GM18502 (cell line): ENCODE data around the gene CTF1.
"Not testable (repeated sequence)": the region's sequence is repeated elsewhere in the genome, so short reads cannot be mapped to it uniquely, and the experiment has no call there.

Experiments
- ATAC-seq: cut with Tn5 transposase; IDR thresholded peaks from one replicate; pipeline ENCODE4 v1.9.1; 2021; ENCODE audit warnings: mild to moderate bottlenecking; ENCODE audit not compliant: unreplicated experiment, poor library complexity

The CTF1 gene

DNA sequence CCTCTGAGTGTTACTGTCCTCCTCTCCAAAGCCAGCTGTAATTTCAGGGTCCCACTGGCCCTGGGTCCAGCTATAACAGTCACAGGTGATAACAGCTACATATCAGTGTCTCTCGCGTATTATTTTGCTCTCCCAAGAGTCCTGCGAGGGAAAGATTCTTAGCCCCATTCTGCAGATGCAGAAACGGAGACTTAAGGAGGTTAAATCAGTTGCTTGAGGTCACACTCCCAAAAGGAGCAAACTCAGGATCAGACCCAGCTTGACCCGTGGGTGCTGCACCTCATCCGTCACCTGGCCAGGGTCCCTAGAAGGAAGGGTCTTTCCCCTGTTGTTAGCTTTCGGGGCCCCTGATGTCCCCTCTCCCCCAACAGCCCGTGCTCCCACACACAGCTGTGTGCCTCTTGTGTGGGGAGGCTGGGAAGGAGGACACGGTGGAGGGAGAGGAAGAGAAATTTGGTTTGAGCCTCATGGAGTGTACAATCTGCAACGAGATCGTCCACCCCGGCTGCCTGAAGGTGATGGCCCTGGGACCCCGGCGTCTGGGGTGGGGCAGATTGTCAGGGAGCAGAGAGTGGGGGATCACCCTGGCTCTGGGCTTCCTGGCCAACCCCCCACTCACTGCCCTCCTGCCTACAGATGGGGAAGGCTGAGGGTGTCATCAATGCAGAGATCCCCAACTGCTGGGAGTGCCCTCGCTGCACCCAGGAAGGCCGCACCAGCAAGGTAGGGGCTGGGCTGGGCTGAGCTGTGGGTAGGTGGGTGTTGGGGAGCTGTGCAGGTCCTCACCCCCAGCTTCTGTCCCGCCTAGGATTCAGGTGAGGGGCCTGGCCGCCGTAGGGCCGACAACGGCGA lies 30.7 kb downstream of the CTF1 start:
- no peak for ATAC-seq

DNA sequence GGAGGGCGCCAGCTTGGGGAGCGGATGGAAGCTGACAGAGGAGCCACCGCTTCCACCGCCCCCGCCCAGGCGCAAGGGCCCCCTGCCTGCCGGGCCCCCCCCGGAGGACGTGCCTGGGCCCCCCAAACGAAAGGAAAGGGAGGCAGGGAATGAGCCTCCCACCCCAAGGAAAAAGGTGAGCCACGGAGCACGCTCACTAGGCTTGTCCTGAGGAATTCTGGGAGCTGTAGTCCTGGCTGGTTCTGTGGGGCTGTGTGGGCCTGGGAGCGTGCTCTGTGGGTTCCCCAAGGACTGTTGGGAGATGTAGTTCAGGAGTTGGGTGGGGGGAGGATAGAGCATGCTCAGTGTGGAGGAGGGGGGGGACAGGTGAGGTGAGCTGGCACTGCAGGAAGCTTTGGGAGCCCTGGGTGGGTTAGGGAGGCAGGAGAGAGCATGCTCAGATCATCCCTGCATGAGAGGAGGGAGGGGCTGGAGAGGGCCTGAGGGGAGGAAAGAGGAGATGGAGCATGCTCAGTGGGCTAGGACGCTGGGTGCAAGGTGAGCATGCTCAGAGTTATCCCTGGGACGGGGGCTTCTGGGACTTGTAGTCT lies 31.5 kb downstream of the CTF1 start:
- no peak for ATAC-seq

DNA sequence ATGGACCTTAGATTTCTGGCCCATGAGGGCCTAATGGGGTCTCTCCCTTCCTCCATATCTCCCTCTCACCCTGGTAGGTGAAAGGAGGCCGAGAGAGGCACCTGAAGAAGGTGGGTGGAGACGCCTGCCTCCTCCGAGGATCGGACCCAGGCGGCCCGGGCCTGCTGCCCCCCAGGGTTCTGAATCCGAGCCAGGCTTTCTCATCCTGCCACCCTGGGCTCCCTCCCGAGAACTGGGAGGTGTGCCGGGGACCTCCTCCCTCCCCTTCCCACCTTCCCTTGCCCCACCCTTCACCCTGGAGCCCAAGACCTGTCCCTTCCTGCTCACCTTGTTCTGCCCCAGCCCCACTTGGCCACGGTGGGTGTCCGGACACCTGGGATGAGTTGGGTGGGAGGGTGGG lies 32.0 kb downstream of the CTF1 start:
- no peak for ATAC-seq

DNA sequence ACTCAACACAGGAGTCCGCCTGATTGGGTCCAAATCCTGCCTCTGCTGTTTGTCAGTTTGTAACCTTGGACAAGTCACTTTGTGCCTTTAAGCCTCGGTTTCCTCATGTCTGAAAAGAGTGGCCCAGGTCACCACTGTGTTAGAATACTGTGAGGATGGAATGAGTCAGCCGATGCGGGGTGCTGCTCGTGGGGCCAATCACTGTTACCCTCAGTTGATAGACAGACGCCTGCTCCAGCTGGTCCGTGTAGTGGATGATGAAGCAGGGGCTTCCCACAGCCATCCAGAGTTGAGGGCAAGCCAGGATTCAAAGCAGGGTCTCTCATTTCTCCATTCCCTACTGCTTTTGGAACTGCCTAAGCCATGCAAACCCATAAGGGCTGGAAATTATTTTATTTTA lies 32.8 kb downstream of the CTF1 start:
- ATAC-seq = no peak

DNA sequence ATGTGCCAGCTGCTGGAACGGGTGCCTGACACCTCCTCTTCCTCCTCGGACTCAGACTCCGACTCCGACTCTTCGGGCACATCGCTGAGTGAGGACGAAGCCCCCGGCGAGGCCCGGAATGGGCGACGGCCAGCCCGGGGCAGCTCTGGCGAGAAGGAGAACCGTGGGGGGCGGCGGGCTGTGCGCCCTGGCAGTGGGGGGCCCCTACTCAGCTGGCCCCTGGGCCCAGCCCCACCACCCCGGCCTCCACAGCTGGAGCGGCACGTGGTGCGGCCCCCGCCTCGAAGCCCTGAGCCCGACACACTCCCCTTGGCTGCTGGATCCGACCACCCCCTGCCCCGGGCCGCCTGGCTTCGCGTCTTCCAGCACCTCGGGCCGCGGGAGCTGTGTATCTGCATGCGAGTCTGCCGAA lies 33.8 kb downstream of the CTF1 start:
- no peak for ATAC-seq

DNA sequence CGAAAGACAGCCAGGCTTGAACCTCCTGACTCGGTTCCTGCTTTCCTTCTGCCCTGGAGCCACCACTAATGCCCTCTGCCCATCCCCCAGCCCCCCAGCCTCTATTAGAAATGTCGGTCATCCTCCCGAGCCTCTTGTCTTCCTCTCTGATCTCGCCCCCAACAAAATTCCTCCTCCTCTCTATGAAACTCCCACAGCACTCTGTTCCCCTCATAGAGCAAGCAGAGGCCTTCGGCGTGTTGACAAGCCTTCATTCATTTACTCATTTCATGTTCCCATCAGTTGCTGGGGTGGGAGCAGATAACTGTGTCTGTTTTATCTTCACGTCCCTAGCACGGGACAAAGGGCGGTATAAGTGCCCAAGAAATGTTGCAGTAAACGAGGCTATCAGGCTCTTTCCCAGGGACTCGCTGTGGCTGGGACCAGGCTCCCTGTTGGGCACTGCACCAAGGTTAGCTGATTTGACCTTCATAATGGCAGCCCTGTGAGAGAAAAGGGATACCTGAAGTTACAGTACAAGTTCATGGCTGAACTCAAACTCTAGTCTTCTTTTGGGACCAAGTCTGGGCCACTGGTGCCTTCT lies 34.7 kb downstream of the CTF1 start:
- ATAC-seq = no peak

DNA sequence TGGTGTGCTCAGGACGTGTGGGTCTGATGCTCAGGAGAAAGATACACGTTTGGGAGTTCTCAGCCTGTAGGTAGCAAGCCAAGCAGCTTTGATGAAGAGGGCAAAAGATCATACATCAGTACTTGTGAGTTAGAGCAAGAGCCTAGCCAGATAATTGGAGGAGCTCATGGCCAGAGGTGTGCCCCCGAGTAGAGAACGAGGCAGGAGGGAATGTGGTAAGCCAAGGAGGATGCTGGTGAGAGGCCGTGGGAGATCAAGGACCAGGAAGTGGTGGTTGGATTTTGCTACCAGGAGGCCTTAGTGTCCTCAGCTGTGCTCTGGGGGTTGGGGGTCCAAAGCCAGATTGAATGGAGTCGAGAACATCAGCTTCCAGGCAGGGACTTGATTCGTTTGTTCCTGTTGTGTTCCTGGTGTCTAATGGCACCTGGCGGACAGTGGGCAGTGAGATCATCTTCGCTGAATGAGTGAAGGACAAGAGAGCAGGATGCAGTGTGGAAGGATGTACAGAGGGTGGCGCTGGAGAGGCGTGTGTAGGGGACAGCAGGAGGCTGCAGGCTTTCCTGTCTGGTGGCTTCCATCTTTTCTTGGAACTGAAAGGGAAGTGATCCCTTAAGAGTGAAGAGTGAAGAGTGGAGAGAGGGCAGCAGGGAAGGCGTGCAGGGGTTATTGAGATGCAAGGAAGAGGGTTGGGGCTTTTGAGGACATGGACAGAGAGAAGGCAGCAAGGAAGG lies 38.6 kb downstream of the CTF1 start:
- no peak for ATAC-seq

DNA sequence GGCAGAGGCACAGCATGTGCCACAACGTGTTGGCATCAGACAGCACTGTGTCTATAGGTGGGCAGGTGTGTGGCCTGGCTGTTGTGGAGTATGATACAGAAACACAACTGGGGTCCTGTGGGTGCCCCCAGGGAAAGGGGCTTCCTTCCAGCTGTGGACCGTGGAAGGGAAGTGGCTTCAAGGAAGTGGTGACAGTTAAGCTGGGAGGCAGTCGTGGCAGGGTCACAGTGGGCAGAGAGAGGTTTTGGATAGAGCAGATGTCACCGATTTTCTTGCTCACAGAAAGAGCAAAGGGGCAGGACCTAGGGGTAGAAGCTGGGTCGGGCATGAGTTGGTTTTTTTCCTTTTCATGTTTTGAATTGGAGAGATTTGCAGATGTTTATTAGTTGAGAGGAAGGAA lies 41.3 kb downstream of the CTF1 start:
- no peak for ATAC-seq

DNA sequence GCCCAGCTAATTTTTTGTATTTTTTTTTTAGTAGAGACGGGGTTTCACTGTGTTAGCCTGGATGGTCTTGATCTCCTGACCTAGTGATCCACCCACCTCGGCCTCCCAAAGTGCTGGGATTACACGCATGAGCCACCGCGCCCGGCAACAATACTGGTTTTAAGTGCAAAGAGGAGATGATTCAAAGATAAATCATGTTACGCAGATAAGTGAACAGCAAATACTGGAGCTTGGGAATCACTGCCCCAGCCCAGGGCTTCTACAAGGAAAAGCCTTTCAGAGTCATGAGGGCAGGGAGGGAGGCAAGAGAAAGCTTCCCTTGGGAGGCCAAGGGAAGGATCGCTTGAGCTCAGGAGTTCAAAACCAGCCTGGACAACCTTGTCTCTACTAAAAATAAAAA lies 43.2 kb downstream of the CTF1 start:
- ATAC-seq = not testable (repeated sequence)

DNA sequence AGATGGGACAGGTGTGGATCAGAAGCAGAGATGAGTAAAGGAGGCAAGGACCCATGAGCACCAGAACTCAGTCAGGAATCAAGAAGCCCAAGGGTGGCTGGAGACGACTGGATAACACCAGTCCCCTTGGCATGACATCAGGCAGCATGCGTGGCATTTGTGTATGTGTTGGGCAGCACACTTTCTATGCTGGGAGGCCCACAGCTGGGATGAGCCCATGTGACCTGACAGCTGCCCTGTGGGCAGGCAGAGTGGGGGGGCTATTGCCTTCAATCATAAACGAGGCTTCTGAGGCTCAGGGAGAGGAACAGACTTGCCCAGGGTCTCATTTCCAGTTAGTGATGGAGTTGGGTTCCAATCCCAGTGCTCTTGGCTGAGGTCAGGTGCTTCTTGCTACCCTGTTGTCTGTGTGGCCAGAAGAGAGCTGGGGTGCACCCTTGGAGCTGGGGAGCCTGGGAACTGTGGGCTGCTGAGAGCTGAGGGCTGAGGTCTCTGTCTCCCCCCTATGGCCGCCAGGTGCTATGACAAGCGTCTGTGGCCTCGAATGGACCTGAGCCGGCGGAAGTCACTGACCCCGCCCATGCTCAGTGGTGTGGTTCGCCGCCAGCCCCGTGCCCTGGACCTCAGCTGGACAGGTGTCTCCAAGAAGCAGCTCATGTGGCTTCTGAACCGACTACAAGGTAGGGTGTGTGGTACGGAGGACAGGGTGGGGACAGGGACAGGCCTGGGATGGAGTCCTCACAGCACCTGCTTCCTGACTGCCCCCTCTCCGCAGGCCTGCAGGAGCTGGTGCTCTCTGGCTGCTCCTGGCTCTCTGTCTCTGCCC lies 45.4 kb downstream of the CTF1 start:
- peak; percentile 86 for ATAC-seq

DNA sequence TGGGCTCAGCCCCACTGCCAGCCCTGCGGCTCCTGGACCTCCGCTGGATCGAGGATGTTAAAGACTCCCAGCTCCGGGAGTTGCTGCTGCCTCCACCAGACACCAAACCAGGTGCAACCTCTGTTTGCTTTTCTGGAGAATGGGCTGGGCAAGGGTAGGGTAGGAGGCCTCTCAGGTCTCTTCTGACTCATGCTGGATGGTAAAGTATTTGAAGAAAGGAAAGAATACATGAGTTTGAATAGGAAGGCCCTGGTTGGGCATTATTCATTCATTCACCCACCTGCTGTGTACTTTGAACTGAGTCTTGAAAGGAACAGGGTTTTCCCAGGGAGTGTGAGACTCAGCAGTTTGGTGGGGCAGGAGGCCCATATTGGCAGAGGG lies 46.0 kb downstream of the CTF1 start:
- no peak for ATAC-seq

DNA sequence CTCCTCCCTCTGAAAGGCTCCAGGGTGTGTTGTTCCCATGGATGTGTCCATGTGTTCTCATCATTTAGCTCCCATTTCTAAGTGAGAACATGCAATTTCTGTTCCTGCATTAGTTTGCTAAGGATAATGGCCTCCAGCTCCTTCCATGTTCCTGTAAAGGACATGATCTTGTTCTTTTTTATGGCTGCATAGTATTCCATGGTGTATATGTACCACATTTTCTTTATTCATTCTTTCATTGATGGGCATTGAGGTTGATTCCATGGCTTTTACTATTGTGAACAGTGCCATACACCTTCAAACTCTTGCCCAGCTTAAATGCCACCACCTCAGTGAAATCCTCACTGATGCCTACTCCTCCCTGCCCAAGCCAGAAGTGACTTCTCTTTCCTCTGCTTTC lies 47.9 kb downstream of the CTF1 start:
- ATAC-seq = no peak

DNA sequence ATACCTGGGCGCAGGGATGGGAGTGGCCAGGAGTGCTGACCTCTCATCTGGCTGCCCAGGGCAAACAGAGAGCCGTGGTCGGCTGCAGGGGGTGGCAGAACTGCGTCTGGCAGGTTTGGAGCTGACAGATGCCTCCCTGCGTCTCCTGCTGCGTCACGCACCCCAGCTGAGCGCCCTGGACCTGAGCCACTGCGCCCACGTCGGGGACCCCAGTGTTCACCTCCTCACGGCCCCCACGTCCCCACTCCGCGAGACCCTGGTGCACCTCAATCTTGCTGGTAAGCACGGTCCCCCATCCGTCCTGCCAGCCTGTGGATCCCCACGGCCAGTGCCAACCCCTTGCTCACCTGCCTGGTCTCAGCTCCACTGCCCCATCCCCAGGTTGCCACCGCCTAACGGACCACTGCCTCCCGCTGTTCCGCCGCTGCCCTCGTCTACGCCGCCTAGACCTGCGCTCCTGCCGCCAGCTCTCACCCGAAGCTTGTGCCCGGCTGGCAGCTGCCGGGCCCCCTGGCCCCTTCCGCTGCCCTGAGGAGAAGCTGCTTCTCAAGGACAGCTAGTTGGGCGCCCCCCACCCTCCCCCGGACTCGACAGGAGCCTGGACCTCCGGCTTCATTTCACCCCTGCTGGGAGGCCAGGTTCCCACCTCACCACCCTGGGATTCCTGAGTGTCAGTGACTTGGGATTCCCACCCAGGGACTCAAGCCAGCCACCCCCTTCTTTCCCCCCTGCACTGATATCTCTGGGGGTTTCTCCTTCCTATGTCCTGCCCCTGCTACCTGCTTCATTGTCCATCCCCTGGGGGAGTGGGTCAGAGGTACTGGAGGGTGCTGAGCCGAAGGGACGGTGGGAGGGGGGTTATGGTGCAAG lies 50.5 kb downstream of the CTF1 start:
- no peak for ATAC-seq

DNA sequence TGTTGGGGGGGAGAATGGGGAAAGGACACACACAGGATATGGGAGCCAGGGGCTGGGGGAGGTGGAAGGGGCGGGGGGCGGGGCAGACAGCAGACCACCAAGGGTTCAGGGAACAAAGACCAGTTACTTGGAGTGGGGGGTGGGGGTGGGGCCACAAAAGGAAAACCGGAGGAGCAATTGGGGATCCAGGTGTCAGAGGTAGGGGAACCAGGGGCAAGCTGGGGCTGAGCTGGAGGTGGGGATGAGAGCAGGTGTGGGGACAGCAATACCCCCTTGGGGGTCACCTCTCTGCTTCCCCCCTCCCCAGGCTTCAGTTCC lies 51.1 kb downstream of the CTF1 start:
- no peak for ATAC-seq

DNA sequence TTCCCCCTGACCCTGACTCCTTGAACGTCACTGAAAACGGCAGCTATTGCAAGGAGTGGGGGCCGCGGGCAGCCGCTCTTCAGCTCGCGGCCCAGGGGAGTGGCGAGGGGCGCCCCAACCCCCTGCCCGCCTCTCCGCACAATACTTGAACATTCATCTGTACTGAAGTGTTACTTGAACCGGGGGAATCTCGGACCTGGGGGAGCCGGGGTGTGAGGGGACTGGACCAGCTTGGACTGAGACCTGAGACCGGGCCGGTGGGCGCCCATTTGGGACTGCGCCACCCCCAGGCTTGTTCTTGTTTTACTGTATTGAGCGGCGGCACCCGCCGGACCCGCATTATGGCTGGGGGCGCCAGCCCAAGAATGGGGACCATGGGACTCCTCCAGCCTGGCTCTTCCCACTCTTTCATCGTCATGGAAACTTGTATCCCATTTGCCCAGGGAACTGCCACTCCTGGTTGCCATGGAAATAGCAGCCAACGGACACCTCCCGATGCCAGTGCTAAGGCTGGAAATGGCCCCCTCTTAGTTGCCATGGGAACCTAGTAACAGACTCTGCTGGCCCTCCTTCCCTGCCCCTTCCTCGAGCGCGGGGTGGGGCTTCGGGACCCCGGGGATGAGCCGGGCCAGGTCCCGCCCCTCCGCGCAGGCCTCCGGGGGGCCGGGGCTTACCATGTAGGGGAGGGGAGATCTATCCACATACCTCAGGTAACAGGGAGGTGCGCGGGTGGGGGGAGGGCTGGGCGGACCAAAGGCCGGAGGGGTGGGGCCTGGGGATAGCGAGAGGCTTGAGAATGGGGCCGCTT lies 51.6 kb downstream of the CTF1 start:
- ATAC-seq = peak; percentile 15

DNA sequence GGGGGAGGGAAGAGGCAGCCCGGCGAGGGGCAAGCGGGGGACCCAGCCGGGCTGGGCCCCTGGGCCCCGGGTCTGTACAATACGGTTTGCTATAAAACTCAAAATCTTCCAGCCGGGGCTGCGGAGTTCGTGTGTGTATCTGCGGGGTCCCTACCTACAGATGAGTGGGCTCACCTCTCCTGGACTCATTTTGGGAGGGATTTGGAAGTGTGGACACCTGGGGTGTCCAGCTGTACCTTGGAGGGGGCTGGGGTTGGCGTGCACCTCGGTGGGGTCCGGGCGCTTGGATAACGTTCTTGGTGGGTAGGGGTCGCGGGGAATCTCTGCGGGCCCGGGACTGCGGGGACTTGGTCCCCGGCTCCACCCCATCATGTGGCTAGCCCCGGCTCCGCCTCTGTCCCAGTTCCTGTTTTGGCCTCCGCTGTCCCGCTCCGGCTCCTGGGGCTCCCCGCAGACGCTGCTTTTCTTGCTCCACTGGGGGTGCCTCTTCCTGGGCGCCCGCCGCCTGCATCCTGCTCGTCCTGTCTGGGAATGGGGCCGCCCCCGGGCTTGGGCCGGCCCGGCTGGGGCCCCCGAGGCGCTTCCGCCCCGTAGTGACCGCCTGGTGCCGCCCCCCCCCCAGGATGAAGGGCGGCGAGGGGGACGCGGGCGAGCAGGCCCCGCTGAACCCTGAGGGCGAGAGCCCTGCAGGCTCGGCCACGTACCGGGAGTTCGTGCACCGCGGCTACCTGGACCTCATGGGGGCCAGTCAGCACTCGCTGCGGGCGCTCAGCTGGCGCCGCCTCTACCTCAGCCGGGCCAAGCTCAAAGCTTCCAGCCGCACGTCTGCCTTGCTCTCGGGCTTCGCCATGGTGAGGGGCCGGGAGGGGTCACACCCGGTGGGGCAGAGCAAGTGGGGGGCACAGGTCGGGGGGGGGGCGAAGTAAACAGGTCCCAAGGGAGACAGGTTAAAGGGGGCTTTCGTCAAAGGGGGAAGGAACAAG lies 52.5 kb downstream of the CTF1 start, which contains the start of gene ORAI3:
Gene ORAI3 (plus strand): TSS at position 402 of the 983 bp plus-strand sequence. CDS start 222 bp downstream, at position 624.
- peak; percentile 70 for ATAC-seq
